ENCODE measurements around the gene ADGRD2. TPM values are rescaled to one million over a fixed set of nuclear protein-coding genes. Genes with fewer than 3 reads are reported as not detected.

ADGRD2 gene
- total and polyA plus RNA-seq, 3 donors from 2014 or later, result 0.31 to 1.5 (median 0.74) TPM

GRCh38 chr9:124457079-124457886, 7.0 kb downstream of the ADGRD2 start:
- intact Hi-C loops (cut with DNase I; ENCODE audit: low total_unique reads), result no loop called here
- H3K4me1 ChIP-seq, result no peaks in the 10 kb centered on the region
- no peak for DNase-seq

GRCh38 chr9:124457887-124458431, 7.7 kb downstream of the ADGRD2 start:
- 84 to 88% methylated on average over 8 of the region's 8 CpGs for WGBS, 2 donors
- Histone ChIP-seq H3K27ac (no peak overlapping the region), H3K9me3 (no peaks in the 10 kb centered on the region), H3K36me3 (ENCODE audit: low read depth, missing control alignments) (no peaks in the 10 kb centered on the region), H3K4me3 (no peak overlapping the region), H3K27me3 (no peaks in the 10 kb centered on the region), H3K4me1 (no peaks in the 10 kb centered on the region)
- intact Hi-C loops (cut with DNase I; ENCODE audit: low total_unique reads), result no loop called here
- no peak for DNase-seq
- TF ChIP-seq POLR2A (IDR thresholded peaks at IDR 0.05) (no peak), CTCF (IDR thresholded peaks at IDR 0.05) (no peak)

More at GRCh38 chr9:124457079-124457886, 7.0 kb downstream of the ADGRD2 start:
- Histone ChIP-seq H3K4me3 (no peak overlapping the region), H3K27ac (no peak overlapping the region), H3K27me3 (no peaks in the 10 kb centered on the region), H3K36me3 (ENCODE audit: low read depth, missing control alignments) (no peaks in the 10 kb centered on the region), H3K9me3 (no peaks in the 10 kb centered on the region)
- 90 to 91% methylated on average over 14 to 18 of the region's 18 CpGs for WGBS, 2 donors
- TF ChIP-seq POLR2A (IDR thresholded peaks at IDR 0.05) (no peak), CTCF (IDR thresholded peaks at IDR 0.05) (no peak)

GRCh38 chr9:124458441-124458840, 8.2 kb downstream of the ADGRD2 start:
- Histone ChIP-seq H3K36me3 (ENCODE audit: low read depth, missing control alignments) (no peaks in the 10 kb centered on the region), H3K4me3 (no peak overlapping the region), H3K27me3 (no peaks in the 10 kb centered on the region), H3K9me3 (no peaks in the 10 kb centered on the region), H3K27ac (no peak overlapping the region), H3K4me1 (no peaks in the 10 kb centered on the region)
- intact Hi-C loops (cut with DNase I; ENCODE audit: low total_unique reads), result no loop called here
- TF ChIP-seq CTCF (IDR thresholded peaks at IDR 0.05), result no peak
- no peak for TF ChIP-seq POLR2A (IDR thresholded peaks at IDR 0.05)
- DNase-seq, result no peak
- 83 to 91% methylated on average over 6 to 9 of the region's 9 CpGs for WGBS, 2 donors

GRCh38 chr9:124462739-124463138, 12.5 kb downstream of the ADGRD2 start:
- DNase-seq, result no peak
- WGBS, 2 donors, result 86 to 92% methylated on average over 1 of the region's 1 CpG
- intact Hi-C loops (cut with DNase I; ENCODE audit: low total_unique reads), result no loop called here
- no peak overlapping the region for H3K4me3 ChIP-seq
- no peaks in the 10 kb centered on the region for H3K4me1 ChIP-seq
- H3K36me3 ChIP-seq (ENCODE audit: low read depth, missing control alignments), result no peaks in the 10 kb centered on the region
- no peaks in the 10 kb centered on the region for H3K9me3 ChIP-seq
- TF ChIP-seq POLR2A (IDR thresholded peaks at IDR 0.05) (no peak), CTCF (IDR thresholded peaks at IDR 0.05) (no peak)
- H3K27me3 ChIP-seq, result no peaks in the 10 kb centered on the region
- no peak overlapping the region for H3K27ac ChIP-seq

All from testis (tissue), 3 donors.